Right atrium auricular region (tissue), 2 donors: ENCODE results near the gene TRPT1. TPM values are rescaled to one million over a fixed set of nuclear protein-coding genes. Genes with fewer than 3 reads are reported as not detected.

ENCODE experiments used
- DNase-seq: peaks from one replicate; pipeline ENCODE4 v3.0.0-alpha.2; 2019; ENCODE audit warnings: low spot score
- H3K27ac ChIP-seq, 2 donors: fragments of 200-600 bp; sonication (generic); 1 replicate in 1 of 2; 2 replicates in 1 of 2; pipeline ENCODE4 v1.5.1; 2016 to 2019
- H3K27me3 ChIP-seq, 2 donors: fragments of 200-600 bp; sonication (generic); one replicate each; pipeline versions ENCODE4 v1.5.1 to v1.6.0; 2017 to 2019
- H3K36me3 ChIP-seq: fragments of 200-600 bp; sonication (generic); one replicate; pipeline ENCODE4 v1.5.1; 2016
- H3K4me1 ChIP-seq, 2 donors: fragments of 200-600 bp; sonication (generic); one replicate each; pipeline versions ENCODE4 v1.5.1 to v1.6.0; 2017 to 2019
- H3K4me3 ChIP-seq, 2 donors: fragments of 200-600 bp; sonication (generic); 1 replicate in 1 of 2; 2 replicates in 1 of 2; pipeline ENCODE4 v1.5.1; 2017 to 2019; ENCODE audit warnings: mild to moderate bottlenecking in 1 of 2, moderate library complexity in 1 of 2
- H3K9me3 ChIP-seq, 2 donors: fragments of 200-600 bp; sonication (generic); one replicate each; pipeline ENCODE4 v1.5.1; 2019
- total RNA-seq, 2 donors: library from RNA; depleted of rRNA; stranded (reverse); fragments of >200 nt; gene quantifications; one replicate each; pipeline ENCODE4 v1.1.0, GENCODE V29; 2016
- TF ChIP-seq, protein P1 (sequence below), 2 donors: fragments of 200-600 bp; sonication (generic); IDR thresholded peaks; one replicate each; pipeline ENCODE4 v1.5.1; 2019; ENCODE audit warnings: antibody characterized with exemption in 2 of 2

Gene TRPT1
- total RNA-seq, 2 donors from 2014 or later, result 86.0 to 95.8 TPM

DNA sequence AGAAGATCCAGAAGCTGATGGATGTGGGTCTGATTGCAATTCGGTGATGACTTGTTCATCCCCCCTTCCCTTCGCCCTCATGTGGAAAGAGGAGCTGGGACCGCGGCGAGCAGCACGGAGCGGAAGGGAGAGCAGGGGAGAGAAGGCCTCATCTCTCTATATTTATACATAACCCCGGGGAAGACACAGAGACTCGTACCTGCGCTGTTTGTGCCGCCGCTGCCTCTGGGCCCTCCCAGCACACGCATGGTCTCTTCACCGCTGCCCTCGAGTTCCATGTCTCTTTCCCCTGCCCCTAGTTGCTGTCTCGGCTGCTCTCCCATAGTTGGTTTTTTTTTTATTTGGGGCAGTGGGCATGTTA lies 21.9 kb downstream of the TRPT1 start:
- Histone ChIP-seq H3K9me3 (no peaks in the 10 kb centered on the region), H3K27ac (no peak overlapping the region), H3K36me3 (peaks cover 62% of the 10 kb centered on the region), H3K27me3 (no peaks in the 10 kb centered on the region), H3K4me3 (no peak overlapping the region), H3K4me1 (peaks cover 0 to 38% of the 10 kb centered on the region in 2 donors)
- DNase-seq, result no peak
- TF ChIP-seq, protein P1, sequence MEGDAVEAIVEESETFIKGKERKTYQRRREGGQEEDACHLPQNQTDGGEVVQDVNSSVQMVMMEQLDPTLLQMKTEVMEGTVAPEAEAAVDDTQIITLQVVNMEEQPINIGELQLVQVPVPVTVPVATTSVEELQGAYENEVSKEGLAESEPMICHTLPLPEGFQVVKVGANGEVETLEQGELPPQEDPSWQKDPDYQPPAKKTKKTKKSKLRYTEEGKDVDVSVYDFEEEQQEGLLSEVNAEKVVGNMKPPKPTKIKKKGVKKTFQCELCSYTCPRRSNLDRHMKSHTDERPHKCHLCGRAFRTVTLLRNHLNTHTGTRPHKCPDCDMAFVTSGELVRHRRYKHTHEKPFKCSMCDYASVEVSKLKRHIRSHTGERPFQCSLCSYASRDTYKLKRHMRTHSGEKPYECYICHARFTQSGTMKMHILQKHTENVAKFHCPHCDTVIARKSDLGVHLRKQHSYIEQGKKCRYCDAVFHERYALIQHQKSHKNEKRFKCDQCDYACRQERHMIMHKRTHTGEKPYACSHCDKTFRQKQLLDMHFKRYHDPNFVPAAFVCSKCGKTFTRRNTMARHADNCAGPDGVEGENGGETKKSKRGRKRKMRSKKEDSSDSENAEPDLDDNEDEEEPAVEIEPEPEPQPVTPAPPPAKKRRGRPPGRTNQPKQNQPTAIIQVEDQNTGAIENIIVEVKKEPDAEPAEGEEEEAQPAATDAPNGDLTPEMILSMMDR (IDR thresholded peaks at IDR 0.05), result no peak

DNA sequence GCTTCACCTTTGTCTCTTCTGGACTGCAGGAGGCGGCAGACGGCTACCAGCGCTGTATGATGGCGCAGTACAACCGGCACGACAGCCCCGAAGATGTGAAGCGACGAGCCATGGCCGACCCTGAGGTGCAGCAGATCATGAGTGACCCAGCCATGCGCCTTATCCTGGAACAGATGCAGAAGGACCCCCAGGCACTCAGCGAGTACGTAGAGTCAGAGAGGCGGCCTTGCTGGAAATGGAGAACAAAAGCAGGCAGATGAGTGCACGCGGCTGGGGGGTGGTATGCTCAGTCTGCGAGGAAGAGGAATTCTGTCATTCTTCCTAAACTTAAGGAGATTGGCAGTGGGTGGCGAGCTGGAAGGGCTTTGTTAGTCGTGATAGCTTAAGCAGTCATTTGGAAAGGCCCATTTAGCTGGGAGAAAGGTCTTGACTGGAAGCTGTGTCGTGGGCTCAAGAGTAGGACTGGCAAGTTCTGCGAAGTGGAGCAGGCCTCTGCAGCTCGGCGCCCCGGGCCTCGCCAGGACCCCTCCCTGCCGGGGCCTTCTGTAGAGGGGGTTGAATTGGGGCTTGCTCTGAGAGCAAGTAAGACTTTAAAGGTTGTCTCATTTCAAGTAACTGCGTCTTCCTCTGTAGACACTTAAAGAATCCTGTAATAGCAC lies 22.4 kb downstream of the TRPT1 start:
- TF ChIP-seq, protein P1 (IDR thresholded peaks at IDR 0.05), result no peak
- H3K4me1 ChIP-seq, result peaks cover 0 to 36% of the 10 kb centered on the region in 2 donors
- no peak for DNase-seq
- peaks cover 67% of the 10 kb centered on the region for H3K36me3 ChIP-seq
- no peak overlapping the region for H3K4me3 ChIP-seq
- no peak overlapping the region for H3K27ac ChIP-seq
- H3K9me3 ChIP-seq, result no peaks in the 10 kb centered on the region
- H3K27me3 ChIP-seq, result no peaks in the 10 kb centered on the region

DNA sequence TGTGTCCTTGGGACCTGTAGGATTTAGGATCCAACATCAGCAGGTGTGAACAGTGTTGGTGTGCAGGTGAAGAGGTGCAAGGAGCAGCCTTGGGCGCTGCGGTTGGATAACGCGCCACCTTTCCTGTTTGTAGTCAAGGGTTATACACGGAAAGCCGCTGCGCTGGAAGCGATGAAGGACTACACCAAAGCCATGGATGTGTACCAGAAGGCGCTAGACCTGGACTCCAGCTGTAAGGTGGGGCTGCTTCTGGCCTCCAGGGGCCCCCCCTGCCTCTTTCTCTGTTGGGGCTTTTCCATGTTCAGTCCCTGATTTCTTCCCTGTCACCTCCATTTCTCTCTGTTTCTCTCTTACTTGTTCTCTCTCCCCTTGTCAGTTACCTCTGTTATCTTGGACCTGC lies 23.0 kb downstream of the TRPT1 start:
- Histone ChIP-seq H3K4me1 (peaks cover 0 to 30% of the 10 kb centered on the region in 2 donors), H3K27me3 (no peaks in the 10 kb centered on the region), H3K4me3 (no peak overlapping the region), H3K27ac (no peak overlapping the region), H3K36me3 (peaks cover 72% of the 10 kb centered on the region), H3K9me3 (no peaks in the 10 kb centered on the region)
- TF ChIP-seq, protein P1 (IDR thresholded peaks at IDR 0.05), result no peak
- no peak for DNase-seq

DNA sequence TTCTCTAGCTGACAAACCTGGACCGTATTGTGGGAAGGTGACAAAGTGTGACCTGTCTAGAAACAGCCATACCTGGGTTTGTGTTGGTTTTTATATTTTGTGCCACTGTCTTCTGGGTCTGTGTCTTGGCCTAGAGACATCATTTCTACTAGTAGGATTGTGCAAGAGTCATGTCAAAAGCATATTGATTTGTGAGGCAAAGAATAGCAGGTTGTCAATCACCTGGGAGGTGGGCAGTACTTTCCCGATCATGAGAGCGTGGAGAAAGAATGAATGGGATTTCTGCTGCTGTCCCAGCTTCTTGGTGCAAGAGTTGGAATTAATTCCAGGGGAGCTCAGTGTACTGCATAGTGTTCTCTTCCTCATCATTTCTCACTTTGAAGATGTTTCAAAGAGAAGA lies 24.4 kb downstream of the TRPT1 start:
- H3K9me3 ChIP-seq, result no peaks in the 10 kb centered on the region
- TF ChIP-seq, protein P1 (IDR thresholded peaks at IDR 0.05), result no peak
- no peak overlapping the region for H3K27ac ChIP-seq
- H3K4me3 ChIP-seq, result no peak overlapping the region
- H3K27me3 ChIP-seq, result no peaks in the 10 kb centered on the region
- peaks cover 79% of the 10 kb centered on the region for H3K36me3 ChIP-seq
- no peak for DNase-seq
- peaks cover 0 to 18% of the 10 kb centered on the region in 2 donors for H3K4me1 ChIP-seq

DNA sequence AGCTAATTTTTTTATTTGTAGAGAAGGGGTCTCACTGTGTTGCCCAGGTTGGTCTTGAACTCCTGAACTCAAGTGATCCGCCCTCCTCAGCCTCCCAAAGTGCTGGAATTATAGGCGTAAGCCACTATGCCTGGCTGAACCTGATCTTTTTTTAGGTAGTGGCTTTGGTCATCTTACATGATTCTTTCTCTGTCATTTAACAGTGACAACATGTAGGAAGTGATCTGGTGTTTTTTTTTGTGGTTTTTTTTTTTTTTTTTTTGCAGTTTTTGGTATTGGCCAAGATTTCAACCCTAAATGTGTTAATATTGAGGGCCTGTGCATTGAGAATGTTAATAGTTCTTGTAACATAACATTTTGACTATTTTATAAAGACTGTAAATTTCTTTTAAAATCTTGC lies 27.5 kb downstream of the TRPT1 start:
- Histone ChIP-seq H3K27ac (no peak overlapping the region), H3K4me3 (no peak overlapping the region), H3K36me3 (peaks cover 97% of the 10 kb centered on the region), H3K9me3 (no peaks in the 10 kb centered on the region), H3K4me1 (no peaks in the 10 kb centered on the region), H3K27me3 (no peaks in the 10 kb centered on the region)
- DNase-seq, result no peak
- TF ChIP-seq, protein P1 (IDR thresholded peaks at IDR 0.05), result no peak

DNA sequence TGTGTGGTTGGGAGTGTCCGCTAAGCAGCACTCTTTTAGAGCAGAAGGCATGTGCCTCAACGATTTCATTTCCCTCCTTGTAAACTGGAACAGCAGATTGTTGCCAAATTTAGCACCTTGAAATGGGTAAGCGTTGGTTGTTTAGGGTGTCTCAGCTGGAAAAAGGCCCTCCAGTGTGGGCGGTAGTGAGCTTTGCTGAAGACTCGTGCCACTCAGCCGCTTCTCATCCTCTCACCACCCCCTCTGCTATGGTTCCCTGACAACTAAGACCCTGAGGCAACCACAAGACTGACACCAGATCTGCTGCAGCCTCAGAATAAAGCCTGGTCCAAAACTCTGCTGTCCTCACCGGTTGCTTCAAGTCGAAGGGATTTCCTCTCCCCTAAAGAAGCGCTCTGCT lies 29.4 kb downstream of the TRPT1 start:
- H3K9me3 ChIP-seq, result no peaks in the 10 kb centered on the region
- H3K27me3 ChIP-seq, result no peaks in the 10 kb centered on the region
- DNase-seq, result no peak
- H3K4me1 ChIP-seq, result no peaks in the 10 kb centered on the region
- no peak overlapping the region for H3K4me3 ChIP-seq
- TF ChIP-seq, protein P1 (IDR thresholded peaks at IDR 0.05), result no peak
- no peak overlapping the region for H3K27ac ChIP-seq
- peaks cover 89% of the 10 kb centered on the region for H3K36me3 ChIP-seq
